H9 (cell line): ENCODE measurements around the gene PHF21A. TPM values are rescaled to one million over a fixed set of nuclear protein-coding genes. Genes with fewer than 3 reads are reported as not detected.

Source experiments
- DNase-seq: peaks from one replicate; pipeline ENCODE4 v3.0.0-alpha.2; 2017
- H2AFZ ChIP-seq: one replicate; pipeline ENCODE4 v1.6.1; 2013; ENCODE audit warnings: mild to moderate bottlenecking, low read length, control low read depth, moderate library complexity
- H2AK5ac ChIP-seq: 2 replicates; pipeline ENCODE4 v1.6.1; 2013; ENCODE audit warnings: low read length, control low read depth, mixed read lengths; ENCODE audit not compliant: insufficient read length
- H2BK120ac ChIP-seq: one replicate; pipeline ENCODE4 v1.6.1; 2013; ENCODE audit warnings: low read depth, mild to moderate bottlenecking, low read length, control low read depth, inconsistent platforms; ENCODE audit not compliant: poor library complexity, severe bottlenecking
- H2BK12ac ChIP-seq: 2 replicates; pipeline ENCODE4 v1.6.1; 2013; ENCODE audit warnings: low read length, control low read depth, mixed read lengths, low read depth; ENCODE audit not compliant: insufficient read length
- H2BK15ac ChIP-seq: 2 replicates; pipeline ENCODE4 v1.6.1; 2013; ENCODE audit warnings: low read depth, low read length, control low read depth
- H2BK20ac ChIP-seq: one replicate; pipeline ENCODE4 v1.6.1; 2013; ENCODE audit warnings: low read depth, mild to moderate bottlenecking, low read length, control low read depth, inconsistent platforms; ENCODE audit not compliant: poor library complexity, severe bottlenecking
- H2BK5ac ChIP-seq: 2 replicates; pipeline ENCODE4 v1.6.1; 2013; ENCODE audit warnings: low read length, control low read depth, mixed read lengths; ENCODE audit not compliant: insufficient read length
- H3K14ac ChIP-seq: 2 replicates; pipeline ENCODE4 v1.6.1; 2013; ENCODE audit warnings: low read length, control low read depth; ENCODE audit not compliant: insufficient read depth
- H3K18ac ChIP-seq: 2 replicates; pipeline ENCODE4 v1.6.1; 2013; ENCODE audit warnings: low read depth, mild to moderate bottlenecking, mixed read lengths, low read length, control low read depth; ENCODE audit not compliant: insufficient read length
- H3K23ac ChIP-seq: 2 replicates; pipeline ENCODE4 v1.6.1; 2013; ENCODE audit warnings: low read length, control low read depth, mixed read lengths, low read depth; ENCODE audit not compliant: insufficient read length
- H3K23me2 ChIP-seq: 2 replicates; pipeline ENCODE4 v1.6.1; 2013; ENCODE audit warnings: low read depth, mild to moderate bottlenecking, mixed read lengths, low read length, control low read depth; ENCODE audit not compliant: insufficient read length, poor library complexity, severe bottlenecking
- H3K27ac ChIP-seq: 2 replicates; pipeline ENCODE4 v1.5.1; 2013; ENCODE audit warnings: low read length, control low read depth, mixed read lengths, low read depth; ENCODE audit not compliant: insufficient read length
- H3K27me3 ChIP-seq: 2 replicates; pipeline ENCODE4 v1.6.1; 2013; ENCODE audit warnings: low read length, control low read depth, inconsistent platforms; ENCODE audit not compliant: insufficient read depth
- H3K4ac ChIP-seq: 2 replicates; pipeline ENCODE4 v1.6.1; 2013; ENCODE audit warnings: low read depth, mild to moderate bottlenecking, control low read depth, inconsistent platforms, low read length, moderate library complexity
- H3K4me1 ChIP-seq: 2 replicates; pipeline ENCODE4 v1.6.1; 2013; ENCODE audit warnings: low read length, control low read depth, inconsistent platforms; ENCODE audit not compliant: insufficient read depth
- H3K4me2 ChIP-seq: 2 replicates; pipeline ENCODE4 v1.6.1; 2013; ENCODE audit warnings: low read length, control low read depth, mixed read lengths; ENCODE audit not compliant: insufficient read length, insufficient read depth
- H3K56ac ChIP-seq: 2 replicates; pipeline ENCODE4 v1.6.1; 2013; ENCODE audit warnings: low read depth, mild to moderate bottlenecking, mixed read lengths, low read length, control low read depth; ENCODE audit not compliant: insufficient read length
- H3K79me1 ChIP-seq: 2 replicates; pipeline ENCODE4 v1.6.1; 2013; ENCODE audit warnings: low read depth, mild to moderate bottlenecking, moderate library complexity, low read length, control low read depth, inconsistent platforms; ENCODE audit not compliant: insufficient read depth, poor library complexity, severe bottlenecking
- H3K79me2 ChIP-seq: 2 replicates; pipeline ENCODE4 v1.6.1; 2013; ENCODE audit warnings: low read length, control low read depth, inconsistent platforms; ENCODE audit not compliant: insufficient read depth
- H3K9ac ChIP-seq: 2 replicates; pipeline ENCODE4 v1.6.1; 2013; ENCODE audit warnings: low read length, control low read depth, mixed read lengths; ENCODE audit not compliant: insufficient read length; ENCODE audit errors: extremely low read depth
- H3K9me3 ChIP-seq: one replicate; pipeline ENCODE4 v1.6.1; 2013; ENCODE audit warnings: low read depth, low read length, inconsistent platforms; ENCODE audit not compliant: control insufficient read depth
- H3T11ph ChIP-seq: one replicate; pipeline ENCODE4 v1.6.1; 2013; ENCODE audit warnings: mild to moderate bottlenecking, low read length, control low read depth, inconsistent platforms
- H4K20me1 ChIP-seq: one replicate; pipeline ENCODE4 v1.6.1; 2013; ENCODE audit not compliant: control insufficient read depth, insufficient read length, insufficient read depth
- H4K5ac ChIP-seq: 2 replicates; pipeline ENCODE4 v1.6.1; 2013; ENCODE audit warnings: low read depth, mild to moderate bottlenecking, mixed read lengths, low read length, control low read depth; ENCODE audit not compliant: insufficient read length
- H4K8ac ChIP-seq: replicated peaks from 2 replicates; pipeline ENCODE4 v1.6.1; 2013; ENCODE audit warnings: low read length, control low read depth, mixed read lengths, low read depth; ENCODE audit not compliant: insufficient read length
- H4K91ac ChIP-seq: 2 replicates; pipeline ENCODE4 v1.6.1; 2013; ENCODE audit warnings: low read depth, mild to moderate bottlenecking, moderate library complexity, mixed read lengths, low read length, control low read depth; ENCODE audit not compliant: insufficient read length
- H3K27ac Mint-ChIP-seq, 3 experiments: 2 replicates in 2 of 3; 3 replicates in 1 of 3; pipeline ENCODE4 v1.8.0; 2020 to 2021; ENCODE audit warnings: mixed read lengths in 3 of 3, mild to moderate bottlenecking in 1 of 3, moderate library complexity in 1 of 3
- H3K27me3 Mint-ChIP-seq: 2 replicates; pipeline ENCODE4 v1.8.0; 2021; ENCODE audit warnings: low read depth, mild to moderate bottlenecking, moderate library complexity, mixed read lengths
- H3K36me3 Mint-ChIP-seq, 3 experiments: 2 replicates in 2 of 3; 3 replicates in 1 of 3; pipeline ENCODE4 v1.8.0; 2020 to 2021; ENCODE audit warnings: low read depth in 3 of 3, mixed read lengths in 3 of 3; ENCODE audit not compliant: insufficient read depth in 1 of 3
- H3K4me1 Mint-ChIP-seq, 2 experiments: 2 replicates each; pipeline ENCODE4 v1.8.0; 2020; ENCODE audit warnings: mixed read lengths in 2 of 2
- H3K4me3 Mint-ChIP-seq, 2 experiments: 2 replicates in 1 of 2; 3 replicates in 1 of 2; pipeline ENCODE4 v1.8.0; 2020 to 2021; ENCODE audit warnings: mild to moderate bottlenecking in 2 of 2, mixed read lengths in 2 of 2, moderate library complexity in 1 of 2
- H3K9me3 Mint-ChIP-seq, 2 experiments: 2 replicates in 1 of 2; 3 replicates in 1 of 2; pipeline ENCODE4 v1.8.0; 2020; ENCODE audit warnings: mild to moderate bottlenecking in 2 of 2, mixed read lengths in 2 of 2, moderate library complexity in 1 of 2
- WGBS: extraction: QIAGEN DNeasy Blood & Tissue Kit; methylation state at CpG from one replicate; pipeline ENCODE4 v1.1.7; 2013; ENCODE audit warnings: missing lambda C conversion rate, low lambda C conversion rate, mixed read lengths; ENCODE audit not compliant: insufficient read length; ENCODE audit errors: extremely low coverage; 5-methylcytosine and 5-hydroxymethylcytosine counted together
- total RNA-seq: library from RNA; stranded (reverse); gene quantifications from 2 replicates; pipeline ENCODE4 v1.2.1, GENCODE V29; 2021
- TF ChIP-seq, protein P1 (sequence below): fragments of 200-600 bp; sonication (generic); conservative IDR thresholded peaks from 3 replicates; pipeline ENCODE4 v1.8.0; 2021; ENCODE audit warnings: antibody characterized with exemption, mild to moderate bottlenecking

The PHF21A gene
- total RNA-seq, 1 experiment from 2014 or later: 33.8 TPM

DNA sequence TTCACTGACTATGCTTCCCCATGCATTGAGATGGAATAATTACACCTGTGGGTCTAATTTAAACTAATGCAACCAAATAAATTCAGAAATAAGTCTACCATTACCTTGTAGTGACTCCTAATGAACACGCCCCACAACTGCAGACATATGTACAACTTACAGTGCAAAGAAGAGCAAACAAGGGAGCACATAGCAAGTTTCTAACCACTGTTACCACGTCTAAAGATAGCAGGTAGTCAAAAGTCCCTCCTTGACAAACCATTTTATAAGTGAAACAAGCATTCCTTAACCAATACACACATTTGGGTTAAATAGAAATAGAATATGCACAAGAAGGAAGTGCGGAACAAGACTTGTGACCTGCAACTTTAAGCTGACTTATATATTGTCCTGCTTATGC, 20.6 kb downstream of the PHF21A start:
- H3K56ac ChIP-seq: no peak overlapping the region
- H3K9ac ChIP-seq: no peak overlapping the region
- DNase-seq: no peak
- no peaks in the 10 kb centered on the region; the same call in 1 of the 2 replicates for H3K79me2 ChIP-seq
- H3K14ac ChIP-seq: no peak overlapping the region
- no peak overlapping the region for H3K4ac ChIP-seq
- Mint-ChIP-seq H3K4me3 (no peak overlapping the region; a peak in 1 of 5 replicates), H3K27ac (no peak overlapping the region), H3K9me3 (no peaks in the 10 kb centered on the region), H3K4me1 (peaks cover 26 to 41% of the 10 kb centered on the region in 2 experiments), H3K36me3 (no peaks in the 10 kb centered on the region), H3K27me3 (no peaks in the 10 kb centered on the region)
- no peak overlapping the region for H2BK12ac ChIP-seq
- H2AK5ac ChIP-seq: no peak overlapping the region
- TF ChIP-seq, protein P1, sequence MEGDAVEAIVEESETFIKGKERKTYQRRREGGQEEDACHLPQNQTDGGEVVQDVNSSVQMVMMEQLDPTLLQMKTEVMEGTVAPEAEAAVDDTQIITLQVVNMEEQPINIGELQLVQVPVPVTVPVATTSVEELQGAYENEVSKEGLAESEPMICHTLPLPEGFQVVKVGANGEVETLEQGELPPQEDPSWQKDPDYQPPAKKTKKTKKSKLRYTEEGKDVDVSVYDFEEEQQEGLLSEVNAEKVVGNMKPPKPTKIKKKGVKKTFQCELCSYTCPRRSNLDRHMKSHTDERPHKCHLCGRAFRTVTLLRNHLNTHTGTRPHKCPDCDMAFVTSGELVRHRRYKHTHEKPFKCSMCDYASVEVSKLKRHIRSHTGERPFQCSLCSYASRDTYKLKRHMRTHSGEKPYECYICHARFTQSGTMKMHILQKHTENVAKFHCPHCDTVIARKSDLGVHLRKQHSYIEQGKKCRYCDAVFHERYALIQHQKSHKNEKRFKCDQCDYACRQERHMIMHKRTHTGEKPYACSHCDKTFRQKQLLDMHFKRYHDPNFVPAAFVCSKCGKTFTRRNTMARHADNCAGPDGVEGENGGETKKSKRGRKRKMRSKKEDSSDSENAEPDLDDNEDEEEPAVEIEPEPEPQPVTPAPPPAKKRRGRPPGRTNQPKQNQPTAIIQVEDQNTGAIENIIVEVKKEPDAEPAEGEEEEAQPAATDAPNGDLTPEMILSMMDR: no peak
- H3K79me1 ChIP-seq: peaks cover 8% of the 10 kb centered on the region
- WGBS: no CpG with 5 or more reads among the region's 3 CpGs
- H3K4me1 ChIP-seq: no peaks in the 10 kb centered on the region
- H4K91ac ChIP-seq: no peak overlapping the region
- H4K5ac ChIP-seq: no peak overlapping the region
- no peak overlapping the region for H2BK120ac ChIP-seq
- no peak overlapping the region for H3K27ac ChIP-seq
- H3T11ph ChIP-seq: no peak overlapping the region
- H3K18ac ChIP-seq: no peak overlapping the region
- no peak overlapping the region for H2BK20ac ChIP-seq
- no peak overlapping the region for H4K8ac ChIP-seq
- no peak overlapping the region for H2AFZ ChIP-seq
- H3K23ac ChIP-seq: no peak overlapping the region
- no peaks in the 10 kb centered on the region for H3K9me3 ChIP-seq
- no peak overlapping the region for H3K4me2 ChIP-seq
- H2BK5ac ChIP-seq: no peak overlapping the region
- no peak overlapping the region for H2BK15ac ChIP-seq
- no peaks in the 10 kb centered on the region for H3K23me2 ChIP-seq
- no peaks in the 10 kb centered on the region for H4K20me1 ChIP-seq
- no peaks in the 10 kb centered on the region for H3K27me3 ChIP-seq
